Natural killer cell (primary cell): ENCODE data around the gene LSM3. TPM values are rescaled to one million over a fixed set of nuclear protein-coding genes. Genes with fewer than 3 reads are reported as not detected.
"Not testable (repeated sequence)": the region's sequence is repeated elsewhere in the genome, so short reads cannot be mapped to it uniquely, and the experiment has no call there.

Experiments used
- ATAC-seq, 3 donors: fragments of 150-1000 bp in 2 of 3; fragments of 200-7000 bp in 1 of 3; cut with Tn5 transposase; 1 replicate in 1 of 3; 2 replicates in 2 of 3; pipeline ENCODE4 v1.10.0; 2021; ENCODE audit warnings: mild to moderate bottlenecking in 2 of 3, moderate library complexity in 2 of 3
- DNase-seq, 2 donors: peaks; one replicate each; pipeline versions ENCODE4 v3.0.0 to v3.0.0-alpha.2; 2013 to 2021; ENCODE audit warnings: mixed read lengths in 1 of 2
- H3K27ac ChIP-seq: one replicate; pipeline ENCODE4 v1.5.1; 2013; ENCODE audit warnings: mild to moderate bottlenecking, low read length
- H3K27me3 ChIP-seq: one replicate; pipeline ENCODE4 v1.6.1; 2013; ENCODE audit warnings: low read length; ENCODE audit not compliant: control insufficient read depth, insufficient read depth
- H3K36me3 ChIP-seq: one replicate; pipeline ENCODE4 v1.6.1; 2013; ENCODE audit warnings: low read length; ENCODE audit not compliant: control insufficient read depth, insufficient read depth
- H3K4me1 ChIP-seq: one replicate; pipeline ENCODE4 v1.6.1; 2013; ENCODE audit warnings: low read length; ENCODE audit not compliant: control insufficient read depth, insufficient read depth
- H3K4me3 ChIP-seq: one replicate; pipeline ENCODE4 v1.5.1; 2013; ENCODE audit warnings: low read length
- H3K9me3 ChIP-seq: one replicate; pipeline ENCODE4 v1.6.1; 2013; ENCODE audit warnings: low read length; ENCODE audit not compliant: control insufficient read depth, insufficient read depth
- H3K27ac Mint-ChIP-seq, 2 donors: one replicate each; pipeline ENCODE4 v1.8.0; 2022; ENCODE audit warnings: mild to moderate bottlenecking in 2 of 2, mixed read lengths in 2 of 2, moderate library complexity in 1 of 2
- H3K27me3 Mint-ChIP-seq, 2 donors: one replicate each; pipeline ENCODE4 v1.8.0; 2022; ENCODE audit warnings: low read depth in 2 of 2, mixed read lengths in 2 of 2
- H3K36me3 Mint-ChIP-seq: one replicate; pipeline ENCODE4 v1.8.0; 2022; ENCODE audit warnings: mixed read lengths
- H3K4me1 Mint-ChIP-seq, 2 donors: one replicate each; pipeline ENCODE4 v1.8.0; 2022; ENCODE audit warnings: mixed read lengths in 2 of 2
- H3K4me3 Mint-ChIP-seq: one replicate; pipeline ENCODE4 v1.8.0; 2022; ENCODE audit warnings: mild to moderate bottlenecking, moderate library complexity, mixed read lengths
- H3K9me3 Mint-ChIP-seq, 2 donors: one replicate each; pipeline ENCODE4 v1.8.0; 2022; ENCODE audit warnings: mixed read lengths in 2 of 2
- CTCF ChIP-seq: fragments of 200-600 bp; IDR thresholded peaks from one replicate; pipeline ENCODE4 v1.8.0; 2022; ENCODE audit warnings: antibody characterized with exemption
- WGBS: methylation state at CpG from one replicate; pipeline ENCODE4 v1.1.7; 2013; ENCODE audit warnings: missing lambda C conversion rate; ENCODE audit not compliant: insufficient coverage; 5-methylcytosine and 5-hydroxymethylcytosine counted together
- intact Hi-C: fragments of 100-400 bp; cut with micrococcal nuclease; formaldehyde crosslinking; loops from one replicate; pipeline ENCODE4 v1.14.2; 2022
- total RNA-seq, 4 donors: library from RNA; stranded (reverse); fragments of 120-200 nt in 1 of 4; gene quantifications; one replicate each; pipeline versions ENCODE4 v1.2.3 to v1.2.4, GENCODE V29; 2013 to 2022

The LSM3 gene
- total RNA-seq, 3 donors from 2014 or later (not counting 1 experiment from before 2014, with no cell fraction given): 7.6 to 9.1 (median 8.9) TPM

GRCh38 chr3:14224895-14225294, 46.3 kb downstream of the LSM3 start:
- DNase-seq (no peak), ATAC-seq (no peak)
- no peak overlapping the region for H3K27ac Mint-ChIP-seq
- intact Hi-C loops: no loop called here
- Histone ChIP-seq H3K9me3 (no peaks in the 10 kb centered on the region), H3K27me3 (no peaks in the 10 kb centered on the region), H3K36me3 (no peaks in the 10 kb centered on the region), H3K4me1 (no peaks in the 10 kb centered on the region), H3K4me3 (no peak overlapping the region), H3K27ac (no peak overlapping the region)
- H3K36me3 Mint-ChIP-seq: peaks cover 10% of the 10 kb centered on the region
- peaks cover 24 to 60% of the 10 kb centered on the region in 2 donors for H3K27me3 Mint-ChIP-seq
- no peak overlapping the region for H3K4me3 Mint-ChIP-seq
- no peak for TF ChIP-seq CTCF
- WGBS: 80% methylated on average over 5 of the region's 6 CpGs
- H3K9me3 Mint-ChIP-seq: peaks cover 0 to 7% of the 10 kb centered on the region in 2 donors
- no peaks in the 10 kb centered on the region for H3K4me1 Mint-ChIP-seq

DNA sequence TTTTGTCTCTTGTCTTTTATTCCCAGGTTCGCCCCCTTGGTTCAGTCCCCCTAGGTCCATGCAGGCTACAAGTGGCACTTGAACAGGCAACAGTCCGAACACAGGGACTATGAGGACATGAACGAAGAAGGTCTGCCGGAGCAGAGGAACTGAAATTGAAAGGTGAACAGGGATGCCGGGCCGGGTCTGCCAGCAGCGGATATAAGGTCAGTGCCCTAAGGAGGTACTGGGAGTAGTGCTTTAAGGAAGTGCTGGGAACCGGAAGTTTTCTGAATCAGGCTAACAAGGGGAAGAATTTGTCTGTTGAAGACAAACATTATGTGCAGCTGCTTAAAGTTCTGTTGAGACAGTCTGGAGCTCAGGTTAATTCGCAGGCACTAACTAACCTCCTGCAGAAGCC, 46.8 kb downstream of the LSM3 start:
- intact Hi-C loops: no loop called here
- no peak overlapping the region for H3K27ac Mint-ChIP-seq

GRCh38 chr3:14226351-14226750, 47.7 kb downstream of the LSM3 start:
- intact Hi-C loops: not testable (repeated sequence)
- 66% methylated on average over 3 of the region's 3 CpGs for WGBS

More for the DNA sequence above, 46.8 kb downstream of the LSM3 start:
- Histone ChIP-seq H3K36me3 (no peaks in the 10 kb centered on the region), H3K27ac (no peak overlapping the region), H3K4me1 (no peaks in the 10 kb centered on the region), H3K9me3 (no peaks in the 10 kb centered on the region), H3K4me3 (no peak overlapping the region), H3K27me3 (no peaks in the 10 kb centered on the region)
- peaks cover 29 to 60% of the 10 kb centered on the region in 2 donors for H3K27me3 Mint-ChIP-seq
- 51% methylated on average over 9 of the region's 9 CpGs for WGBS
- DNase-seq (no peak), ATAC-seq (no peak)
- no peak for TF ChIP-seq CTCF
- no peak overlapping the region for H3K4me3 Mint-ChIP-seq
- H3K36me3 Mint-ChIP-seq: peaks cover 10% of the 10 kb centered on the region
- peaks cover 0 to 7% of the 10 kb centered on the region in 2 donors for H3K9me3 Mint-ChIP-seq
- no peaks in the 10 kb centered on the region for H3K4me1 Mint-ChIP-seq

DNA sequence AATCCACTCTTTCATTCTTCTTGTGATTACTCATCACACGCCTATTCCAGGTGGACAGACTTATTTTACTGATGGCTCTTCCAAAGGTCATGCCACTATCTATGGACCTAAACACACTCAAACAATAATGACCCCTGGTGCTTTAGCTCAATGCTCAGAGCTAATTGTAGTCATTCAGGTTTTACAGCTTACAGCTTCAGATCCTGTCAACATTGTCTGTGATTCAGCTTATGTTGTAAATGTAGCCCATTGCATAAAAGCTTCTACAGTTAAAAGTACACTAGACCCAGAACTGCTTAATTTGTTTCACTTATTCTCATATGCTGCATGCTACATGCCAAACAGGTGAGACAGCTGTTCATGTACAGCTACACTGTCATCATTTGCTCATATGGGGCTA, 49.2 kb downstream of the LSM3 start:
- H3K27me3 ChIP-seq: no peaks in the 10 kb centered on the region
- Mint-ChIP-seq H3K9me3 (no peaks in the 10 kb centered on the region), H3K36me3 (no peaks in the 10 kb centered on the region), H3K4me1 (peaks cover 6 to 7% of the 10 kb centered on the region in 2 donors), H3K4me3 (no peak overlapping the region), H3K27me3 (peaks cover 40 to 62% of the 10 kb centered on the region in 2 donors), H3K27ac (no peak overlapping the region)
- H3K4me3 ChIP-seq: no peak overlapping the region
- intact Hi-C loops: no loop called here
- no peak overlapping the region for H3K27ac ChIP-seq
- DNase-seq (no peak), ATAC-seq (no peak)
- no peak for TF ChIP-seq CTCF
- H3K4me1 ChIP-seq: peaks cover 4% of the 10 kb centered on the region
- 90% methylated on average over 1 of the region's 1 CpG for WGBS
- H3K9me3 ChIP-seq: no peaks in the 10 kb centered on the region
- no peaks in the 10 kb centered on the region for H3K36me3 ChIP-seq

More at GRCh38 chr3:14226351-14226750, 47.7 kb downstream of the LSM3 start:
- not testable (repeated sequence) for H3K36me3 ChIP-seq, ATAC-seq, H3K9me3 ChIP-seq, H3K27ac ChIP-seq, H3K36me3 Mint-ChIP-seq, H3K4me1 Mint-ChIP-seq, H3K27me3 ChIP-seq, DNase-seq, H3K27ac Mint-ChIP-seq, H3K4me3 Mint-ChIP-seq, H3K9me3 Mint-ChIP-seq, H3K4me1 ChIP-seq, H3K4me3 ChIP-seq
- peaks cover 33 to 60% of the 10 kb centered on the region in 2 donors for H3K27me3 Mint-ChIP-seq
